H9 (cell line): ENCODE measurements around the gene METTL22. TPM values are rescaled to one million over a fixed set of nuclear protein-coding genes. Genes with fewer than 3 reads are reported as not detected.

Experiments used
- DNase-seq: peaks from one replicate; pipeline ENCODE4 v3.0.0-alpha.2; 2017
- H2AFZ ChIP-seq: one replicate; pipeline ENCODE4 v1.6.1; 2013; ENCODE audit warnings: mild to moderate bottlenecking, low read length, control low read depth, moderate library complexity
- H2AK5ac ChIP-seq: 2 replicates; pipeline ENCODE4 v1.6.1; 2013; ENCODE audit warnings: low read length, control low read depth, mixed read lengths; ENCODE audit not compliant: insufficient read length
- H2BK120ac ChIP-seq: one replicate; pipeline ENCODE4 v1.6.1; 2013; ENCODE audit warnings: low read depth, mild to moderate bottlenecking, low read length, control low read depth, inconsistent platforms; ENCODE audit not compliant: poor library complexity, severe bottlenecking
- H2BK12ac ChIP-seq: 2 replicates; pipeline ENCODE4 v1.6.1; 2013; ENCODE audit warnings: low read length, control low read depth, mixed read lengths, low read depth; ENCODE audit not compliant: insufficient read length
- H2BK15ac ChIP-seq: 2 replicates; pipeline ENCODE4 v1.6.1; 2013; ENCODE audit warnings: low read depth, low read length, control low read depth
- H2BK20ac ChIP-seq: one replicate; pipeline ENCODE4 v1.6.1; 2013; ENCODE audit warnings: low read depth, mild to moderate bottlenecking, low read length, control low read depth, inconsistent platforms; ENCODE audit not compliant: poor library complexity, severe bottlenecking
- H2BK5ac ChIP-seq: 2 replicates; pipeline ENCODE4 v1.6.1; 2013; ENCODE audit warnings: low read length, control low read depth, mixed read lengths; ENCODE audit not compliant: insufficient read length
- H3K14ac ChIP-seq: 2 replicates; pipeline ENCODE4 v1.6.1; 2013; ENCODE audit warnings: low read length, control low read depth; ENCODE audit not compliant: insufficient read depth
- H3K18ac ChIP-seq: 2 replicates; pipeline ENCODE4 v1.6.1; 2013; ENCODE audit warnings: low read depth, mild to moderate bottlenecking, mixed read lengths, low read length, control low read depth; ENCODE audit not compliant: insufficient read length
- H3K23ac ChIP-seq: 2 replicates; pipeline ENCODE4 v1.6.1; 2013; ENCODE audit warnings: low read length, control low read depth, mixed read lengths, low read depth; ENCODE audit not compliant: insufficient read length
- H3K23me2 ChIP-seq: 2 replicates; pipeline ENCODE4 v1.6.1; 2013; ENCODE audit warnings: low read depth, mild to moderate bottlenecking, mixed read lengths, low read length, control low read depth; ENCODE audit not compliant: insufficient read length, poor library complexity, severe bottlenecking
- H3K27ac ChIP-seq: 2 replicates; pipeline ENCODE4 v1.5.1; 2013; ENCODE audit warnings: low read length, control low read depth, mixed read lengths, low read depth; ENCODE audit not compliant: insufficient read length
- H3K27me3 ChIP-seq: 2 replicates; pipeline ENCODE4 v1.6.1; 2013; ENCODE audit warnings: low read length, control low read depth, inconsistent platforms; ENCODE audit not compliant: insufficient read depth
- H3K4ac ChIP-seq: 2 replicates; pipeline ENCODE4 v1.6.1; 2013; ENCODE audit warnings: low read depth, mild to moderate bottlenecking, control low read depth, inconsistent platforms, low read length, moderate library complexity
- H3K4me1 ChIP-seq: 2 replicates; pipeline ENCODE4 v1.6.1; 2013; ENCODE audit warnings: low read length, control low read depth, inconsistent platforms; ENCODE audit not compliant: insufficient read depth
- H3K4me2 ChIP-seq: 2 replicates; pipeline ENCODE4 v1.6.1; 2013; ENCODE audit warnings: low read length, control low read depth, mixed read lengths; ENCODE audit not compliant: insufficient read length, insufficient read depth
- H3K56ac ChIP-seq: 2 replicates; pipeline ENCODE4 v1.6.1; 2013; ENCODE audit warnings: low read depth, mild to moderate bottlenecking, mixed read lengths, low read length, control low read depth; ENCODE audit not compliant: insufficient read length
- H3K79me1 ChIP-seq: 2 replicates; pipeline ENCODE4 v1.6.1; 2013; ENCODE audit warnings: low read depth, mild to moderate bottlenecking, moderate library complexity, low read length, control low read depth, inconsistent platforms; ENCODE audit not compliant: insufficient read depth, poor library complexity, severe bottlenecking
- H3K79me2 ChIP-seq: 2 replicates; pipeline ENCODE4 v1.6.1; 2013; ENCODE audit warnings: low read length, control low read depth, inconsistent platforms; ENCODE audit not compliant: insufficient read depth
- H3K9ac ChIP-seq: 2 replicates; pipeline ENCODE4 v1.6.1; 2013; ENCODE audit warnings: low read length, control low read depth, mixed read lengths; ENCODE audit not compliant: insufficient read length; ENCODE audit errors: extremely low read depth
- H3K9me3 ChIP-seq: one replicate; pipeline ENCODE4 v1.6.1; 2013; ENCODE audit warnings: low read depth, low read length, inconsistent platforms; ENCODE audit not compliant: control insufficient read depth
- H3T11ph ChIP-seq: one replicate; pipeline ENCODE4 v1.6.1; 2013; ENCODE audit warnings: mild to moderate bottlenecking, low read length, control low read depth, inconsistent platforms
- H4K20me1 ChIP-seq: one replicate; pipeline ENCODE4 v1.6.1; 2013; ENCODE audit not compliant: control insufficient read depth, insufficient read length, insufficient read depth
- H4K5ac ChIP-seq: 2 replicates; pipeline ENCODE4 v1.6.1; 2013; ENCODE audit warnings: low read depth, mild to moderate bottlenecking, mixed read lengths, low read length, control low read depth; ENCODE audit not compliant: insufficient read length
- H4K8ac ChIP-seq: replicated peaks from 2 replicates; pipeline ENCODE4 v1.6.1; 2013; ENCODE audit warnings: low read length, control low read depth, mixed read lengths, low read depth; ENCODE audit not compliant: insufficient read length
- H4K91ac ChIP-seq: 2 replicates; pipeline ENCODE4 v1.6.1; 2013; ENCODE audit warnings: low read depth, mild to moderate bottlenecking, moderate library complexity, mixed read lengths, low read length, control low read depth; ENCODE audit not compliant: insufficient read length
- H3K27ac Mint-ChIP-seq, 3 experiments: 2 replicates in 2 of 3; 3 replicates in 1 of 3; pipeline ENCODE4 v1.8.0; 2020 to 2021; ENCODE audit warnings: mixed read lengths in 3 of 3, mild to moderate bottlenecking in 1 of 3, moderate library complexity in 1 of 3
- H3K27me3 Mint-ChIP-seq: 2 replicates; pipeline ENCODE4 v1.8.0; 2021; ENCODE audit warnings: low read depth, mild to moderate bottlenecking, moderate library complexity, mixed read lengths
- H3K36me3 Mint-ChIP-seq, 3 experiments: 2 replicates in 2 of 3; 3 replicates in 1 of 3; pipeline ENCODE4 v1.8.0; 2020 to 2021; ENCODE audit warnings: low read depth in 3 of 3, mixed read lengths in 3 of 3; ENCODE audit not compliant: insufficient read depth in 1 of 3
- H3K4me1 Mint-ChIP-seq, 2 experiments: 2 replicates each; pipeline ENCODE4 v1.8.0; 2020; ENCODE audit warnings: mixed read lengths in 2 of 2
- H3K4me3 Mint-ChIP-seq, 2 experiments: 2 replicates in 1 of 2; 3 replicates in 1 of 2; pipeline ENCODE4 v1.8.0; 2020 to 2021; ENCODE audit warnings: mild to moderate bottlenecking in 2 of 2, mixed read lengths in 2 of 2, moderate library complexity in 1 of 2
- H3K9me3 Mint-ChIP-seq, 2 experiments: 2 replicates in 1 of 2; 3 replicates in 1 of 2; pipeline ENCODE4 v1.8.0; 2020; ENCODE audit warnings: mild to moderate bottlenecking in 2 of 2, mixed read lengths in 2 of 2, moderate library complexity in 1 of 2
- CTCF ChIP-seq: fragments of 200-600 bp; sonication (generic); conservative IDR thresholded peaks from 3 replicates; pipeline ENCODE4 v1.8.0; 2021; ENCODE audit warnings: antibody characterized with exemption, mild to moderate bottlenecking
- WGBS: extraction: QIAGEN DNeasy Blood & Tissue Kit; methylation state at CpG from one replicate; pipeline ENCODE4 v1.1.7; 2013; ENCODE audit warnings: missing lambda C conversion rate, low lambda C conversion rate, mixed read lengths; ENCODE audit not compliant: insufficient read length; ENCODE audit errors: extremely low coverage; 5-methylcytosine and 5-hydroxymethylcytosine counted together
- total RNA-seq: library from RNA; stranded (reverse); gene quantifications from 2 replicates; pipeline ENCODE4 v1.2.1, GENCODE V29; 2021

METTL22 gene
- total RNA-seq, 1 experiment from 2014 or later, result 51.9 TPM

DNA sequence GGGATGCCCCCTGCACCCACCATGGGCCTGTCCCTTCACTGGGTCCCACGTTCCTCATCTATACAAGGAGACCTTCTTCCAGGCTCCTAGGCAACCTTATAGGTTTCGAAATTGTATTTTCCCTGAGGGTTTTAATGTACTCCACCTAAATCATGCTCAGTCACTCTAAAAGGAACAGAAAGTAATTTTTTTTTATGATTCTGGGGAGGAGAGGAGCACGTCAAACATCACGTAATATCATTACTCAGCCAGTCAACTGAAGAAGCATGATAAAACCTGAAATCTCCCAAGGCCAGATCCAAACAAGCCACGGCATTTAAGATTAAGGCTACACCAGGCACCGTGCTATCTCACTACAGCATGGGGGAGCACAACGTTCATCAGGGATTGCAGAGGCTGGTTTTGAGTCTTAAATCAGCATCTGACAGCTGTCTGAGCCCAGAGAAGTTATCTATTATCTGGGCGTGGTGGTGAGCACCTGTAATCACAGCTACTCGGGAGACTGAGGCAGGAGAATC lies 27.3 kb upstream of the METTL22 start:
- Mint-ChIP-seq H3K9me3 (peaks cover 4 to 9% of the 10 kb centered on the region in 2 experiments), H3K27ac (no peak overlapping the region), H3K27me3 (peaks cover 29% of the 10 kb centered on the region), H3K4me3 (no peak overlapping the region), H3K36me3 (no peaks in the 10 kb centered on the region), H3K4me1 (peaks cover 4 to 5% of the 10 kb centered on the region in 2 experiments; a peak in 3 of 4 replicates)
- Histone ChIP-seq H4K5ac (no peak overlapping the region), H3T11ph (no peak overlapping the region), H3K79me1 (no peaks in the 10 kb centered on the region), H3K4me1 (no peaks in the 10 kb centered on the region), H2AK5ac (no peak overlapping the region), H2AFZ (no peak overlapping the region), H3K18ac (no peak overlapping the region), H3K4ac (no peak overlapping the region), H4K91ac (no peak overlapping the region), H3K23me2 (peaks cover 10% of the 10 kb centered on the region), H3K14ac (no peak overlapping the region), H3K9me3 (no peaks in the 10 kb centered on the region), H3K56ac (no peak overlapping the region), H3K27ac (no peak overlapping the region), H3K4me2 (no peak overlapping the region), H4K20me1 (no peaks in the 10 kb centered on the region), H3K27me3 (peaks cover 15% of the 10 kb centered on the region; the same call in 1 of the 2 replicates), H2BK5ac (no peak overlapping the region), H2BK120ac (no peak overlapping the region), H3K23ac (no peak overlapping the region), H3K79me2 (no peaks in the 10 kb centered on the region), H2BK12ac (no peak overlapping the region), H2BK15ac (no peak overlapping the region), H3K9ac (no peak overlapping the region), H2BK20ac (no peak overlapping the region), H4K8ac (no peak overlapping the region)
- no peak for DNase-seq
- TF ChIP-seq CTCF, result no peak
- WGBS, result no CpG with 5 or more reads among the region's 9 CpGs
